A549 treated with RU486 at 1 μM for 4 hours (cell line): ENCODE data around the gene ZNFX1. TPM values are rescaled to one million over a fixed set of nuclear protein-coding genes. Genes with fewer than 3 reads are reported as not detected.

ENCODE experiments used
- total RNA-seq: library from RNA; stranded (reverse); fragments of 200-300 nt; extraction: Qiagen RNA extraction; gene quantifications from 5 replicates; pipeline ENCODE4 v1.2.3, GENCODE V29; 2022; ENCODE audit warnings: low read depth

ZNFX1 gene
- 23.1 to 27.0 TPM (median 24.7 TPM) in 5 replicates for total RNA-seq

GRCh38 chr20:49278036-49278817 is at the start of gene ZNFX1:
TSS of gene ZNFX1 (minus strand) at chr20:49278057. CDS start at chr20:49275839, 2,218 bp downstream.

GRCh38 chr20:49219091-49219923 is 58.5 kb downstream of the ZNFX1 start, which contains the start of gene DDX27:
TSS of gene DDX27 (plus strand) at chr20:49219416. CDS start at chr20:49219449, 33 bp downstream.

Other genes starting within 250 kb of the ZNFX1 start
- 61.1 to 104 TPM (median 99.8 TPM) in 5 replicates for gene CSE1L, start 231.7 kb downstream of the ZNFX1 start, total RNA-seq
- 50.8 to 68.5 TPM (median 62.3 TPM) in 5 replicates for gene STAU1, start 89.7 kb downstream of the ZNFX1 start, total RNA-seq
- gene DDX27, start 58.6 kb downstream of the ZNFX1 start, total RNA-seq, result 61.1 to 67.9 TPM (median 63.3 TPM) in 5 replicates
- 0.16 to 0.51 TPM (median 0.23 TPM) in 5 replicates for gene KCNB1, start 204.6 kb upstream of the ZNFX1 start, total RNA-seq